C4-2B (cell line): ENCODE data around the gene C1QTNF6.

Experiments used
- H3K27ac ChIP-seq: fragments of 450-650 bp; 2 replicates; pipeline ENCODE4 v1.5.1; 2017
- CTCF ChIP-seq: fragments of 450-650 bp; conservative IDR thresholded peaks from 2 replicates; pipeline ENCODE4 v1.5.1; 2017; ENCODE audit warnings: mild to moderate bottlenecking
- ZFX ChIP-seq: fragments of 450-650 bp; IDR thresholded peaks from 2 replicates; pipeline ENCODE4 v1.6.1; 2017

Gene C1QTNF6

GRCh38 chr22:37163096-37163489 lies 25.0 kb downstream of the C1QTNF6 start:
- no peak overlapping the region for H3K27ac ChIP-seq
- TF ChIP-seq CTCF = no peak
- no peak for TF ChIP-seq ZFX

GRCh38 chr22:37162221-37163095 lies 25.6 kb downstream of the C1QTNF6 start:
- H3K27ac ChIP-seq = no peak overlapping the region
- TF ChIP-seq CTCF (no peak), ZFX (no peak)

- no peak overlapping the region for H3K27ac ChIP-seq
- TF ChIP-seq ZFX (no peak), CTCF (no peak)
These were observed 26.6 kb downstream of the C1QTNF6 start for GRCh38 chr22:37161443-37161842.

GRCh38 chr22:37160027-37160426 lies 28.0 kb downstream of the C1QTNF6 start:
- H3K27ac ChIP-seq = no peak overlapping the region
- TF ChIP-seq ZFX = no peak

GRCh38 chr22:37158963-37159290 lies 29.1 kb downstream of the C1QTNF6 start:
- TF ChIP-seq CTCF (no peak), ZFX (no peak)

GRCh38 chr22:37157516-37158285 lies 30.3 kb downstream of the C1QTNF6 start:
- H3K27ac ChIP-seq = no peak overlapping the region
- TF ChIP-seq CTCF (no peak), ZFX (no peak)

More at GRCh38 chr22:37158963-37159290, 29.1 kb downstream of the C1QTNF6 start:
- no peak overlapping the region for H3K27ac ChIP-seq

- TF ChIP-seq CTCF (no peak), ZFX (no peak)
- no peak overlapping the region for H3K27ac ChIP-seq
These were observed 31.2 kb downstream of the C1QTNF6 start for GRCh38 chr22:37156686-37157435.
